ENCODE results near the gene LHFPL2. TPM values are rescaled to one million over a fixed set of nuclear protein-coding genes. Genes with fewer than 3 reads are reported as not detected.

The LHFPL2 gene
- total RNA-seq, 1 experiment from 2014 or later, result 49.7 TPM

- H3K9me3 ChIP-seq, result no peaks in the 10 kb centered on the region
- Mint-ChIP-seq H3K4me3 (ENCODE audit: unreplicated experiment) (no peak overlapping the region), H3K27me3 (ENCODE audit: insufficient read depth, unreplicated experiment) (no peaks in the 10 kb centered on the region), H3K9me3 (ENCODE audit: unreplicated experiment) (no peaks in the 10 kb centered on the region), H3K27ac (ENCODE audit: unreplicated experiment) (no peak overlapping the region), H3K36me3 (ENCODE audit: insufficient read depth, unreplicated experiment) (peaks cover 37% of the 10 kb centered on the region), H3K4me1 (ENCODE audit: low read depth, unreplicated experiment) (peaks cover 53% of the 10 kb centered on the region)
- intact Hi-C loops (cut with micrococcal nuclease; ENCODE audit: unreplicated experiment), result no loop called here
- TF ChIP-seq, protein P1, sequence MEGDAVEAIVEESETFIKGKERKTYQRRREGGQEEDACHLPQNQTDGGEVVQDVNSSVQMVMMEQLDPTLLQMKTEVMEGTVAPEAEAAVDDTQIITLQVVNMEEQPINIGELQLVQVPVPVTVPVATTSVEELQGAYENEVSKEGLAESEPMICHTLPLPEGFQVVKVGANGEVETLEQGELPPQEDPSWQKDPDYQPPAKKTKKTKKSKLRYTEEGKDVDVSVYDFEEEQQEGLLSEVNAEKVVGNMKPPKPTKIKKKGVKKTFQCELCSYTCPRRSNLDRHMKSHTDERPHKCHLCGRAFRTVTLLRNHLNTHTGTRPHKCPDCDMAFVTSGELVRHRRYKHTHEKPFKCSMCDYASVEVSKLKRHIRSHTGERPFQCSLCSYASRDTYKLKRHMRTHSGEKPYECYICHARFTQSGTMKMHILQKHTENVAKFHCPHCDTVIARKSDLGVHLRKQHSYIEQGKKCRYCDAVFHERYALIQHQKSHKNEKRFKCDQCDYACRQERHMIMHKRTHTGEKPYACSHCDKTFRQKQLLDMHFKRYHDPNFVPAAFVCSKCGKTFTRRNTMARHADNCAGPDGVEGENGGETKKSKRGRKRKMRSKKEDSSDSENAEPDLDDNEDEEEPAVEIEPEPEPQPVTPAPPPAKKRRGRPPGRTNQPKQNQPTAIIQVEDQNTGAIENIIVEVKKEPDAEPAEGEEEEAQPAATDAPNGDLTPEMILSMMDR (IDR thresholded peaks at IDR 0.05; ENCODE audit: insufficient read depth in 1 of 2, low read depth in 1 of 2, low read length in 1 of 2, severe bottlenecking in 1 of 2, unreplicated experiment in 1 of 2), result no peak
- no peaks in the 10 kb centered on the region for H3K27me3 ChIP-seq (replicated peaks; ENCODE audit: control insufficient read depth, insufficient read depth, low read length)
- no peaks in the 10 kb centered on the region for H3K36me3 ChIP-seq (ENCODE audit: control insufficient read depth, insufficient read depth, low read length)
- ChIA-PET POLR2A (no interaction called here), CTCF (no interaction called here)
- no TSS peak for BruUV-seq (replicated peaks)
- peaks cover 51% of the 10 kb centered on the region for H3K4me1 ChIP-seq
- DNase-seq, result no peak
- H3K4me3 ChIP-seq (ENCODE audit: low read depth, low read length), result no peak overlapping the region
Measured at GRCh38 chr5:78592735-78593386, 55.7 kb downstream of the LHFPL2 start.

GRCh38 chr5:78591972-78592700 lies 56.4 kb downstream of the LHFPL2 start:
- POLR2A ChIA-PET, result interaction anchor here (0.6 kb wide), 1 partner anchor 57 kb away, joined by 3 read pairs; the partner anchor contains the start of gene LHFPL2
- no peaks in the 10 kb centered on the region for H3K36me3 ChIP-seq (ENCODE audit: control insufficient read depth, insufficient read depth, low read length)
- peak overlapping the region; percentile 42 for H3K27ac Mint-ChIP-seq (ENCODE audit: unreplicated experiment)
- intact Hi-C loops (cut with micrococcal nuclease; ENCODE audit: unreplicated experiment), result no loop called here
- peaks cover 37% of the 10 kb centered on the region for H3K36me3 Mint-ChIP-seq (ENCODE audit: insufficient read depth, unreplicated experiment)
- no peaks in the 10 kb centered on the region for H3K27me3 ChIP-seq (replicated peaks; ENCODE audit: control insufficient read depth, insufficient read depth, low read length)
- no peaks in the 10 kb centered on the region for H3K9me3 ChIP-seq
- H3K9me3 Mint-ChIP-seq (ENCODE audit: unreplicated experiment), result no peaks in the 10 kb centered on the region
- no peak for DNase-seq
- no TSS peak for BruUV-seq (replicated peaks)
- H3K4me3 ChIP-seq (ENCODE audit: low read depth, low read length), result no peak overlapping the region
- no peaks in the 10 kb centered on the region for H3K27me3 Mint-ChIP-seq (ENCODE audit: insufficient read depth, unreplicated experiment)
- H3K4me1 ChIP-seq, result peaks cover 46% of the 10 kb centered on the region
- CTCF ChIA-PET, result no interaction called here
- H3K4me1 Mint-ChIP-seq (ENCODE audit: low read depth, unreplicated experiment), result peaks cover 45% of the 10 kb centered on the region
- no peak overlapping the region for H3K4me3 Mint-ChIP-seq (ENCODE audit: unreplicated experiment)
- TF ChIP-seq, protein P1 (IDR thresholded peaks at IDR 0.05; ENCODE audit: insufficient read depth in 1 of 2, low read depth in 1 of 2, low read length in 1 of 2, severe bottlenecking in 1 of 2, unreplicated experiment in 1 of 2), result no peak

DNA sequence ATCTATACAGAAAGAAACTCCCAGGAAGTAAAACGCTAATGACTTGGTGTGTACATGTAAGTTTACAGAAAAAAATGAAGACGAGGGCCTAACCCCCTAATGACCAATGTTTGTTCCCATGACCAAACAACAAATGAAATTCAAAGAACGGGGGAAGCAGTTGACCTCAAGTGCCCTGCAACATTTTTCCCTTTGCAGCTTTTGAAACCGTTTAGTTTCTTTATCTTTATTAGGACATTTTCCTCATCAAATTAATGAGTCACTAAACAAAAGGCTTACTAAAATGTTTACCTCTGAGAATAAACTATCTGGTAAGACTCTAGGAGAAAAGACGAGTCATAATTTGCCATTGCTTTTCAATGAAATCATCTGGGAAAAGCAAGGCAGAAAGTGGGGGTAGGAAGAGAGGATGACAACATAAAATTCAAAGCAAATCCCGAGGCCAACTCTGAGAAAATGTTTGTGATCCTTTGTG lies 57.4 kb downstream of the LHFPL2 start:
- Histone ChIP-seq H3K4me1 (peaks cover 36% of the 10 kb centered on the region), H3K36me3 (ENCODE audit: control insufficient read depth, insufficient read depth, low read length) (no peaks in the 10 kb centered on the region), H3K9me3 (no peaks in the 10 kb centered on the region), H3K4me3 (ENCODE audit: low read depth, low read length) (no peak overlapping the region), H3K27me3 (replicated peaks; ENCODE audit: control insufficient read depth, insufficient read depth, low read length) (no peaks in the 10 kb centered on the region)
- Mint-ChIP-seq H3K36me3 (ENCODE audit: insufficient read depth, unreplicated experiment) (peaks cover 32% of the 10 kb centered on the region), H3K27ac (ENCODE audit: unreplicated experiment) (peak overlapping the region; percentile 42), H3K27me3 (ENCODE audit: insufficient read depth, unreplicated experiment) (no peaks in the 10 kb centered on the region), H3K9me3 (ENCODE audit: unreplicated experiment) (no peaks in the 10 kb centered on the region), H3K4me1 (ENCODE audit: low read depth, unreplicated experiment) (peaks cover 36% of the 10 kb centered on the region), H3K4me3 (ENCODE audit: unreplicated experiment) (no peak overlapping the region)
- BruUV-seq (replicated peaks), result no TSS peak
- intact Hi-C loops (cut with micrococcal nuclease; ENCODE audit: unreplicated experiment), result no loop called here
- ChIA-PET POLR2A (no interaction called here), CTCF (no interaction called here)
- TF ChIP-seq, protein P1 (IDR thresholded peaks at IDR 0.05; ENCODE audit: insufficient read depth in 1 of 2, low read depth in 1 of 2, low read length in 1 of 2, severe bottlenecking in 1 of 2, unreplicated experiment in 1 of 2), result no peak
- no peak for DNase-seq

Data from Caco-2 (cell line).